NCI-H524 (cell line): ENCODE results near the gene CCIN.
"Not testable (repeated sequence)": the region's sequence is repeated elsewhere in the genome, so short reads cannot be mapped to it uniquely, and the experiment has no call there.

Experiments used
- DNase-seq, 2 experiments: peaks; one replicate each; lab custom pipeline; 2025; lab: John Stamatoyannopoulos, UW

CCIN gene

DNA sequence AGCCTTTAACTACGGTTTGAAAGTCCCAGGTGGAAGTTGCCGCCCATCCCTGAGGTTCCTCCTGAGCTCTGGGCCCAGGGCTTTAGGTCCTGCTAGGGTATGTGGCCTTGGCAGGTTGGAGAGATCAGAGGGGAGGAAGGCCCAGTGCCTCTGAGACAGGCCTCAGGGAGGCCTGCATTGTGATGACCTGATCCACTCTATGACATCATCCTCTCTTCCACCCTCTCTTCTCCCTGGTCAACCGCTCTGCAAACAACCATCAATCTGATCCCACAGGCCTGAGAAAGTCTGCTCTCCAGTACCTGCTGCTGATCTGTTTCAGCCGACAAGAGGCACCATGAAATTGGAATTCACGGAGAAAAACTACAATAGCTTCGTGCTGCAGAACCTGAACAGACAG lies at the start of gene CCIN:
Gene CCIN, plus strand, starts transcription at position 223 of the 400 bp plus-strand sequence. Its CDS starts 115 bp downstream, at position 338.
- DNase-seq = no peak

DNA sequence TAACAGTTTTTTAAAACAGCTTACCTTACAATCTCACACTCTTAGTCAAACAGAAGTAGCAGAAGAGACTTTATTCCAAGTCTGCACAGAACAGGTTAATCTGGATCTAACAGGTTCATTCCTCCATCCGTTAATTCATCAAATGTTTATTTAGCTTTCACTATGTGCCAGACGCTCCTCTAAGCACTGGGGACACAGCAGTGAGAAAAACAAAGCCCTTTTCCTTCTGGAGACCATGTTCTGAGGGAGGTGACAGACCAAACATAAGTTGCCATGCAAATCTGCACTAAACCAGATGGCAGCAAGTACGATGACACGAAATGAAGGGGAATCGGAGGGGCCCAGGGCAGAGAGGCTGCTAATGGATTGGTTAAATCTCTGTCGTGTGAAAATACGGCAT lies 49.7 kb upstream of the CCIN start:
- DNase-seq = peak; percentile 5 to 29

DNA sequence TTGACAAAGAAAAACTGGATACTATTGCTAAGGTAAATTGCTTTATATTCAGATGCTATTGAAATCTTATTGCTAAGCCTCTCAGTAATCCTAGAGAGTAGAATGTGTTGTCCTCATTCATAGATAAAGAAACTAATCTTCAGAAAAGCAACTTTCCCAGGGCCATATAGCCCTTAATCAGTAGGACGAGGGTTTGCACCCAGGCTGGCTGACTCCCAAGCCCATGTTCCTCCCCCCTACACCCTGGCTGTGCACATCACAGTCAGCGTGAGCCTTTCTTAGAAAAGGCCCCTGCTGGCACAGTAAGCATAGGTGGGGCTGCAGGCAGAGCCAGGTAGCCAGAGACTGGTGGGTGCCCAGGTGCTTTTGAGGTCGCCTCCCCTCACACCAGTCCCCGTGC lies 48.5 kb upstream of the CCIN start:
- no peak for DNase-seq

DNA sequence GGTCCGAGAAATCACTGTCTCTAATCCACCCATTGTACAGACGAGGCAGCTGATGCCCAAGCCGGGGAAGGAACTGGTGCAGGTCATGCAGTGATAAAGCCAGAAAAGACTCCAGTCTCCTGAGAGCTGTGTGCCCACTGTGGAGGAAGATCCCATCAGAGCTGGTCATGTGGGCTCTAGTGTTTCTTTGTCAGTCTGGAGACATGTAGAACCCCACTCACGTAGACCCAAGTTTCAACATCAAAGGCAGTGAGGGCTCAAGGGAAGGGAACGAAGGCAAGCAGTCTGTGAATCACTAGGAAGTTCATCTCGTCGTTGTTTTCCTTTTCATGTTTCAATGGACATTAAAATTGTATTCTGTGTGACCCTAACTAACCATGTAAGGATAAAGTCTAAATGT lies 47.2 kb upstream of the CCIN start:
- no peak for DNase-seq

GRCh38 chr9:36123515-36123914 lies 45.7 kb upstream of the CCIN start:
- no peak for DNase-seq

GRCh38 chr9:36125062-36125855 lies 43.9 kb upstream of the CCIN start:
- no peak for DNase-seq

- DNase-seq = no peak
These were observed 43.0 kb upstream of the CCIN start for GRCh38 chr9:36126016-36126730.

- no peak for DNase-seq
These were observed 41.4 kb upstream of the CCIN start for GRCh38 chr9:36127652-36128244.

GRCh38 chr9:36128349-36128748 lies 40.8 kb upstream of the CCIN start:
- no peak for DNase-seq

DNA sequence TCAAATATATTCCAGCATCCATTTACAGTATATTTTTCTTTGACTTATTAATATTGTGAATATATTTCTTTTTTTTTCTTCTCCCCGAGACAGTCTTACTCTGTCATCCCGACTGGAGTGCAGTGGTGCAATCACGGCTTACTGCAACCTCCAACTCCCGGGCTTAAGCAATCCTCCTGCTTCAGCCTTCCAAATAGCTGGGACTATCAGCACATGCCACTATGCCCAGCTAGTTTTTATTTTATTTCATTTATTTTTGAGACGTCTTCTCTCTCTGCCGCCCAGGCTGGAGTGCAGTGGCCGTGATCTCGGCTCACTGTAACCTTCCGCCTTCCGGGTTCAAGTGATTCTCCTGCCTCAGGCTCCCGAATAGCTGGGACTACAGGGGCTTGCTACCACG lies 40.0 kb upstream of the CCIN start:
- DNase-seq = no peak

GRCh38 chr9:36131666-36132065 lies 37.5 kb upstream of the CCIN start:
- not testable (repeated sequence) for DNase-seq

- no peak for DNase-seq
These were observed 37.1 kb upstream of the CCIN start for GRCh38 chr9:36132086-36132485.

- DNase-seq = no peak
These were observed 34.3 kb upstream of the CCIN start for GRCh38 chr9:36134761-36135505.

DNA sequence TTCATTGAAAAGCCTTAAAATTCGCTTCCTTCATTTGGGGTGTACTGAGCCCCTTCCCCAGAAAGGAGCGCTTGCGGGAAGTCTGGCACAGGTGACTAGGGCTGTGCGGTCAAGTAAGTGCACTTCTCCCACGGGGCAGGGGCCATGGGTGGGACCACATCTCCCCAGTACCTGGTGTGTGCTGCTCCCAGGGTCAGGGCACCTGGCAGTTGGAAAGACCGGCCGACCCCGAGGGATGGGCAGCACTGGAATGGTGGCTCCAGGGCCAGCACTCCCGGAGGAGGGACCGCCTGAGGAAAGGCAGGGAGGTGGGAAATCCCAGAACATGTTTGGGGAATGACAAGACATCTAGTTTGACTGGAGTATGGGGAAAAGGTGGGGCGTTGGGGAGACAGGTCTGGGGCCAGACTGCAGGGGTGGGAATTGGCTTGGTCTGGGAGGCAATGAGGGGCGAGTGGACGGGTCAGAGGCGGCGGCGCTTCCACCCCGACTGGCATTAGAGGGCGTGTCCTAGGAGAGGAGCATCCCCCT lies 33.4 kb upstream of the CCIN start:
- DNase-seq = no peak

DNA sequence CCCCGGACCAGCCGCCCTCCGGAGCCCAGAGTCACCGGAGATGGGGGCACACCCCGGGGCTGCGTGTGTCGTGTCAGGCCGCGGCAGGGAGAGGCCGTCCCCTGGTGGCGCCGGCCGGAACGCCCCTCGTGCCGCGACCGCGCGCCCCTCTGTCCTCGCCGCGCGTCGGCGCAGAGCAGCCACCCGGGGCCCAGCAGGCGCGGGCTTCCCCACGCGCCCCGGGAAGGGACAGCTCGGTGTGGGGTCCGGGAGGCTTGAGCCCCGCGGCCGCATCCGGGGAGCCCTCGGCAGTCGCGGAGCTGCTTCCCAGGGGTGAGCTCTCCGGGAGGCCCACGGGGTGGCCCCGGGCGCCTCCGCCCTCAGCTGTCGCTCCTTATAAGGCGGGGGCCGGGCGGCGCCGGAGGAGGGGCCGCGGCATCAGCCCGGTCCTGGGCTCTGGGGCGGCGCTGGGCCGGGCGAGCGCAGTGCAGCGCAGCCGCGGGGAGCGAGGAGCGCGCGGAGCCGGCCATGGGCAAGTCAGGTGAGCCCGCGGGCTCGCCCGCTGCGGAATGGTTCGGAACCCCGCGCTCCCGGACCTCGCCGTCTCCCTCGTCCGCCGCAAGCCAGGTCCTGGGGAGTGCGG lies 32.8 kb upstream of the CCIN start, which contains the start of gene GLIPR2:
Gene GLIPR2, plus strand, starts transcription at position 462 of the 622 bp plus-strand sequence. Its CDS starts 46 bp downstream, at position 508.
- DNase-seq = peak; percentile 29 to 64

GRCh38 chr9:36136894-36137391 lies 32.2 kb upstream of the CCIN start:
- DNase-seq = peak in 1 of 2 experiments; percentile 34

DNA sequence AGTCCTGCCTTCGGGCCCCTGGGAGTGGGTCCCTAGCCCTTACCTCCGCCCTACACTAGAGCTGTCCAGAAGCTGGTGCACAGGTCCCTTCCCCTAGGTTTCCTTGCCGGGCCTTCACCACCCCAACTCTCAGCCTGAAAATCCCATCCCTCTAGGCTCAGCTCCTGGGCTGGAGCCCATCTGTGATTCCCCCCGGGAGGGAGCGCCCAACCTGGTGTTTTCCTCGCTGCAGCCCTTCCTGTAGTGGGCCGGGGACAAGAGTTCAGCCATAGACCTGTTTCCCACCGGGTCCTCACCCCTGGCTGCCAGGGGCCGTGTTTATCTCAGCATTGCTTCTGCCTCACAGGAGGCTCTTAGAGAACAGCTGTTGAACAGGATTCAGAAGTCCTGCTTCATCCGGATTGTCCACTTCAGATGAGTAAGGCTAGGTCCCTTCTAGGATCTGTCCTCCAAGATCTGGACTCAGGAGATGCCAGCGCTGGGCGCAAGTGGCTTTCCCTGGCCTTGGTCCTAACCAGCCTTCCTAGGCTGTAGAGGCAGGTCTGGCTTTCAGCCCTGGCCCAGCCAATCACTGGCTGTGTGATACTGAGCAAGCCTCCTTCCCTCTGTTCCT lies 31.7 kb upstream of the CCIN start:
- DNase-seq = peak; percentile 15 to 45

DNA sequence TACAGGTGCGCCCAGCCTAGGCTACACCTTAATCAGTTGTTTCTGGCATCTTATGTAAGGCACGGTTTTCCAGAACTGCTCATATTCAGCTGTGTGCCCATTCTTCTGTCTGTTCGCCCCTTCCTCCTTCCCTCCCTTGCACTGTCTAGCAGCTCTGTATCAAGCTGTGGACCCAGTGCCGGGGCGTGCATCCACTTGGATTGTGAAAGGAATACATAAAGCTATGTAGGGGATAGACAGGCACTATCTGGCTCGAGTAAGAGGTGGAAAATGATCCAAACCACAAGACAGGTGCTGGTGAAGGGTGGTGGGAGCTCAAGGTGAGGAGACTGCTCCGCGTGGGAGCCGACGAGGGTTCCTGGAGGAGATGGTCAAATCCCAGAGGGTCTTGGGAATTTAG lies 30.7 kb upstream of the CCIN start:
- no peak for DNase-seq

DNA sequence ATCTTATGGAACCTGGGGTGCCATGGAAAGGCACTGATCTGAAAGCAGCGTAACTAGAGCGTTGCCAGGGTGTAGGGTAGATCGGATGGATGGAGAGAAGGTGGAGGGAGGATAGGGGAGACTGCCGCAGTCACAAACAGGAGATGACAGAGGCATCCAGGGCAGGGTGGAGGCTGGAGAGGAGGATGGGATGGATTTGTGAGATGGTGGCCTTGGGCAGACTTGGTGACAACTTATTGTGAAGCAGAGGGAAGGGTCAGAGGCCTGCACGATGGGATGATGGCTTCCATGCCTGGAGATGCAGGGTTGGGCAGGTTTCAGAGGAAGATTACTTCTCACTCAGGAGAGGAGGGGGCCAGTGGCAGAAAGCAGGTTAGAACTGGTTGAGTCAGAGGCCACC lies 30.3 kb upstream of the CCIN start:
- no peak for DNase-seq
